ENCODE data around the gene NHERF1. TPM values are rescaled to one million over a fixed set of nuclear protein-coding genes. Genes with fewer than 3 reads are reported as not detected.

Gene NHERF1
- total and polyA plus RNA-seq, 2 of the 4 experiments (the other 2 are of a cell fraction), result 3.8 to 11.8 TPM

DNA sequence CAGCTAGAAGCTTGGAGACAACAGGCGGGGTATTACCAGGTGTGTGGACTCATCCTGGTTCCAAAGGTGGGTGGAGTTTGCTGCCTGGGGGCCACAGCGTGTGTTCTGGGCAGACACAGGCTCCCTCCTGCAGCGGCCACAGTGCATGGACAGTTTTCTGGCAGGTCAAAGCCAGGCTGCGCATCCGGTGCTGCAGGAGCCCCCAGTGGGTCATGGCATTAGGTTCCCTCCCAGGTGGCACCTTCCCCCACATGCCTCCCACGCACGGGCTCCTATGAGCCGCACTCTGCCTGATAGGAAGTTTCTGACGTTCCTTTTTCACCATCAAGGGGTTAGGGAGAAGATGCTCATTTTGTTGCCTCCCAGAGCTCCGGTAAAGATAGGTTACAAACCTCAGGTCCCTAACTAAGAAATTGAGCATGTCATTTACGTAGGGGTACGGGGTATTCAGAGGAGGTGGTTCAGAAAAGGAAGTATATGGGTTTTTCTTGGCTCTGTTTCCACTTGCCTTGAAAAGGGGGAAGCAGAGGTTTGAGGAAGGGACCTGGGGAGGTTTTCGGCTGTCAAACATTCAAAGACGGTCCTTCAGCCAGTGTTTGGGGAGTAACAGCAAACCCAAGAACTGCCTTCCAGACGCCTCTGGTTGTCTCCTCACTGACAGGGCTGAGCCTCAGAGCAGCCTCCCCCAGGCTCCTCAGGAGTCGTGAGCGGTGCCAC, 60.4 kb downstream of the NHERF1 start:
- Histone ChIP-seq H3K4me1 (ENCODE audit: control insufficient read depth, insufficient read depth, low read length) (no peaks in the 10 kb centered on the region), H2BK120ac (ENCODE audit: low read depth, low read length) (no peak overlapping the region), H2BK20ac (ENCODE audit: low read depth, low read length) (no peak overlapping the region), H3K27me3 (ENCODE audit: control insufficient read depth, insufficient read depth, low read length) (no peaks in the 10 kb centered on the region), H3K18ac (ENCODE audit: low read depth, low read length) (no peak overlapping the region), H3K27ac (ENCODE audit: insufficient read depth, low read length) (no peak overlapping the region), H4K20me1 (ENCODE audit: insufficient read depth, low read length) (no peaks in the 10 kb centered on the region; the same call in 1 of the 2 replicates), H2BK15ac (ENCODE audit: low read depth, low read length) (no peak overlapping the region), H3K14ac (replicated peaks; ENCODE audit: low read depth, low read length) (no peak overlapping the region), H3K4me2 (ENCODE audit: low read depth, low read length) (no peak overlapping the region), H2BK5ac (ENCODE audit: low read depth, low read length, poor library complexity, severe bottlenecking) (no peak overlapping the region), H4K5ac (ENCODE audit: low read depth, low read length) (no peak overlapping the region), H2AFZ (replicated peaks; ENCODE audit: low read length, poor library complexity) (no peak overlapping the region), H3K4me3 (ENCODE audit: insufficient read depth, low read depth, low read length) (no peak overlapping the region), H3K79me1 (ENCODE audit: low read depth in 1 of 2, low read length in 2 of 2) (no peaks in the 10 kb centered on the region), H3K36me3 (ENCODE audit: control insufficient read depth, insufficient read depth, low read length) (peaks cover 6% of the 10 kb centered on the region), H4K8ac (ENCODE audit: low read depth in 2 of 2, low read length in 2 of 2) (no peak overlapping the region), H3K9me3 (ENCODE audit: control insufficient read depth, insufficient read depth, low read length) (no peaks in the 10 kb centered on the region), H3K4ac (ENCODE audit: low read depth, low read length) (no peak overlapping the region), H2AK9ac (replicated peaks; ENCODE audit: low read depth, low read length, poor library complexity) (no peak overlapping the region), H3K56ac (ENCODE audit: extremely low read depth, insufficient read depth, low read length) (no peak overlapping the region), H2AK5ac (ENCODE audit: low read depth, low read length) (no peak overlapping the region), H3K9me1 (ENCODE audit: insufficient read depth, low read length) (0 out of 2 replicates have a peak, but pooled peaks cover 2% of the 10 kb centered on the region), H3K9ac (ENCODE audit: low read depth, low read length) (no peak overlapping the region), H3K23ac (ENCODE audit: low read depth, low read length) (no peak overlapping the region), H4K91ac (ENCODE audit: insufficient read depth, low read depth, low read length) (no peak overlapping the region)
- intact Hi-C loops (cut with micrococcal nuclease) (no loop called here), in situ Hi-C loops (cut with MboI; ENCODE audit: low sequenced_read_pairs) (no loop called here), dilution Hi-C loops (cut with HindIII; ENCODE audit: low sequenced_read_pairs, unreplicated experiment) (no loop called here)
- 97% methylated on average over 5 of the region's 17 CpGs; no CpG with 5 or more reads in 1 of the 2 experiments for WGBS, 2 experiments (ENCODE audit: extremely low coverage in 2 of 2, insufficient read length in 1 of 2)
- CTCF ChIA-PET, result no interaction called here
- ATAC-seq (ENCODE audit: low read depth) (no peak), DNase-seq (no peak)
- BruUV-seq (replicated peaks), result no TSS peak
- no peak for TF ChIP-seq MAFK (IDR thresholded peaks at IDR 0.05; ENCODE audit: low read depth, low read length)
- TF ChIP-seq MXI1 (IDR thresholded peaks at IDR 0.05; ENCODE audit: borderline replicate concordance, low read depth, low read length), result no peak
- TF ChIP-seq, protein P1, sequence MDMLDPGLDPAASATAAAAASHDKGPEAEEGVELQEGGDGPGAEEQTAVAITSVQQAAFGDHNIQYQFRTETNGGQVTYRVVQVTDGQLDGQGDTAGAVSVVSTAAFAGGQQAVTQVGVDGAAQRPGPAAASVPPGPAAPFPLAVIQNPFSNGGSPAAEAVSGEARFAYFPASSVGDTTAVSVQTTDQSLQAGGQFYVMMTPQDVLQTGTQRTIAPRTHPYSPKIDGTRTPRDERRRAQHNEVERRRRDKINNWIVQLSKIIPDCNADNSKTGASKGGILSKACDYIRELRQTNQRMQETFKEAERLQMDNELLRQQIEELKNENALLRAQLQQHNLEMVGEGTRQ (IDR thresholded peaks at IDR 0.05; ENCODE audit: low read depth, low read length), result no peak
- TF ChIP-seq POLR2A (IDR thresholded peaks at IDR 0.05; ENCODE audit: low read depth, low read length), result no peak
- TF ChIP-seq MAZ (IDR thresholded peaks at IDR 0.05; ENCODE audit: borderline replicate concordance, low read depth, low read length), result no peak
- TF ChIP-seq RAD21 (IDR thresholded peaks at IDR 0.05; ENCODE audit: low read length), result no peak
- POLR2A ChIA-PET (ENCODE audit: unreplicated experiment), result no interaction called here
